GM12878 (cell line): ENCODE data around the gene PKP4. TPM values are rescaled to one million over a fixed set of nuclear protein-coding genes. Genes with fewer than 3 reads are reported as not detected.

ENCODE experiments used
- ATF3 ChIP-seq: IDR thresholded peaks from 2 replicates; pipeline ENCODE4 v1.6.1; 2011; ENCODE audit warnings: low read depth, mild to moderate bottlenecking, low read length, moderate library complexity, borderline replicate concordance; ENCODE audit errors: extremely low read depth
- BRCA1 ChIP-seq: IDR thresholded peaks from 2 replicates; pipeline ENCODE4 v1.6.1; 2011; ENCODE audit warnings: low read depth, low read length, improper control_type of control experiment
- DPF2 ChIP-seq: fragments of 450-650 bp; IDR thresholded peaks from 2 replicates; pipeline ENCODE4 v1.6.1; 2017; ENCODE audit warnings: mild to moderate bottlenecking
- E4F1 ChIP-seq: fragments of 450-650 bp; IDR thresholded peaks from 2 replicates; pipeline ENCODE4 v1.6.1; 2018; ENCODE audit warnings: borderline replicate concordance, mild to moderate bottlenecking; ENCODE audit not compliant: partially characterized antibody
- PBX3 ChIP-seq: IDR thresholded peaks from 2 replicates; pipeline ENCODE4 v1.6.1; 2011; ENCODE audit warnings: mild to moderate bottlenecking, low read depth, low read length, moderate library complexity; ENCODE audit not compliant: insufficient replicate concordance
- RBBP5 ChIP-seq: fragments of 200-600 bp; sonication (generic); conservative IDR thresholded peaks from 2 replicates; pipeline ENCODE4 v1.6.1; 2016
- SREBF2 ChIP-seq: IDR thresholded peaks from 2 replicates; pipeline ENCODE4 v1.6.1; 2012; ENCODE audit warnings: mild to moderate bottlenecking, low read length
- USF2 ChIP-seq: IDR thresholded peaks from 2 replicates; pipeline ENCODE4 v1.6.1; 2011; ENCODE audit warnings: low read depth, low read length, improper control_type of control experiment, borderline replicate concordance
- polyA plus RNA-seq, 11 experiments: library from polyadenylated mRNA; depleted of rRNA in 4 of 11; unstranded in 6 of 11; stranded (reverse) in 5 of 11; fragments of >200 nt; fragmentation: Nextera tagmentation in 4 of 11; fragmentation: Illumina TruSeq in 1 of 11; extraction: Ambion mirVana in 4 of 11; extraction: Trizol in 1 of 11; gene quantifications; 1 replicate in 1 of 11; 2 replicates in 10 of 11; pipeline versions ENCODE4 v1.2.1 to v1.2.3, GENCODE V29; 2011 to 2016; ENCODE audit warnings: inconsistent platforms in 2 of 11, missing spikeins in 2 of 11, low read depth in 1 of 11
- total RNA-seq, 4 experiments: library from RNA; depleted of rRNA in 3 of 4; stranded (reverse); fragments of >200 nt in 3 of 4; fragmentation: Illumina TruSeq in 1 of 4; extraction: Trizol in 1 of 4; gene quantifications; 2 replicates each; pipeline versions ENCODE4 v1.2.1 to v1.2.3, GENCODE V29; 2013 to 2021

PKP4 gene
- total and polyA plus RNA-seq, 10 of the 15 experiments (the other 5 are each of a cell fraction or from before 2014, with no cell fraction given) = 4.8 to 35.8 (median 17.7) TPM

GRCh38 chr2:158598862-158599517 is 142.2 kb downstream of the PKP4 start (continued):
- TF ChIP-seq USF2 = no peak
- TF ChIP-seq DPF2 = no peak
- no peak for TF ChIP-seq BRCA1
- no peak for TF ChIP-seq ATF3
- no peak for TF ChIP-seq E4F1
- no peak for TF ChIP-seq RBBP5
- no peak for TF ChIP-seq PBX3
- no peak for TF ChIP-seq SREBF2
